Measurements from ENCODE around the gene ZNF277. TPM values are rescaled to one million over a fixed set of nuclear protein-coding genes. Genes with fewer than 3 reads are reported as not detected.

The ZNF277 gene
- polyA plus RNA-seq, 1 donor (not counting 4 experiments of a cell fraction or from before 2014, with no cell fraction given) = 20.2 TPM

- no peaks in the 10 kb centered on the region for H3K9me1 ChIP-seq (ENCODE audit: control insufficient read depth, extremely low read depth, insufficient read depth, low read length)
- DNase-seq (ENCODE audit: low read depth, low spot score) (no peak), FAIRE-seq (no peak)
- H3K9me3 ChIP-seq (ENCODE audit: control insufficient read depth, low read depth, low read length) = no peaks in the 10 kb centered on the region
- no peaks in the 10 kb centered on the region for H4K20me1 ChIP-seq (ENCODE audit: control insufficient read depth, extremely low read depth, insufficient read depth, low read length)
- no peak overlapping the region for H3K4me3 ChIP-seq (ENCODE audit: control insufficient read depth in 2 of 3, extremely low read depth in 1 of 3, insufficient read depth in 2 of 3, low read depth in 1 of 3, low read length in 3 of 3)
- H3K79me2 ChIP-seq (ENCODE audit: control insufficient read depth, insufficient read depth, low read length) = no peaks in the 10 kb centered on the region
- dilution Hi-C loops (cut with MboI; ENCODE audit: extremely low pct_ligation_motif_present, low sequenced_read_pairs) = no loop called here
- H3K36me3 ChIP-seq (ENCODE audit: control insufficient read depth in 2 of 2, extremely low read depth in 1 of 2, insufficient read depth in 2 of 2, low read length in 2 of 2) = peaks cover 4 to 6% of the 10 kb centered on the region in 2 experiments
- no peak for TF ChIP-seq EZH2 (IDR thresholded peaks at IDR 0.05; ENCODE audit: low read length)
- TF ChIP-seq CTCF (optimal IDR thresholded peaks at IDR 0.05 in 1 of 3, IDR thresholded peaks at IDR 0.05 in 1 of 3, conservative IDR thresholded peaks at IDR 0.05 in 1 of 3; ENCODE audit: extremely low read depth in 1 of 3, insufficient read depth in 2 of 3, low read length in 3 of 3) = no peak
- H3K27ac ChIP-seq (ENCODE audit: control insufficient read depth, insufficient read depth, low read length) = no peak overlapping the region
- no peaks in the 10 kb centered on the region for H3K4me1 ChIP-seq (ENCODE audit: control insufficient read depth, extremely low read depth, insufficient read depth, low read length)
- H2AFZ ChIP-seq (ENCODE audit: control insufficient read depth, low read length) = no peak overlapping the region
- no peaks in the 10 kb centered on the region for H3K27me3 ChIP-seq (ENCODE audit: control insufficient read depth, extremely low read depth, insufficient read depth, low read length)
- no peak overlapping the region for H3K4me2 ChIP-seq (ENCODE audit: control insufficient read depth, extremely low read depth, insufficient read depth, low read depth, low read length)
- H3K9ac ChIP-seq (ENCODE audit: control insufficient read depth, extremely low read depth, insufficient read depth, low read length) = no peak overlapping the region
Observed at GRCh38 chr7:112336936-112337576, 130.6 kb downstream of the ZNF277 start.

- Histone ChIP-seq H3K4me1 (ENCODE audit: control insufficient read depth, extremely low read depth, insufficient read depth, low read length) (no peaks in the 10 kb centered on the region), H3K9me1 (ENCODE audit: control insufficient read depth, extremely low read depth, insufficient read depth, low read length) (no peaks in the 10 kb centered on the region), H3K9me3 (ENCODE audit: control insufficient read depth, low read depth, low read length) (no peaks in the 10 kb centered on the region), H3K27ac (ENCODE audit: control insufficient read depth, insufficient read depth, low read length) (no peak overlapping the region), H3K27me3 (ENCODE audit: control insufficient read depth, extremely low read depth, insufficient read depth, low read length) (no peaks in the 10 kb centered on the region), H3K4me3 (ENCODE audit: control insufficient read depth in 2 of 3, extremely low read depth in 1 of 3, insufficient read depth in 2 of 3, low read depth in 1 of 3, low read length in 3 of 3) (no peak overlapping the region), H3K79me2 (ENCODE audit: control insufficient read depth, insufficient read depth, low read length) (no peaks in the 10 kb centered on the region), H3K9ac (ENCODE audit: control insufficient read depth, extremely low read depth, insufficient read depth, low read length) (no peak overlapping the region), H3K36me3 (ENCODE audit: control insufficient read depth in 2 of 2, extremely low read depth in 1 of 2, insufficient read depth in 2 of 2, low read length in 2 of 2) (peaks cover 4 to 6% of the 10 kb centered on the region in 2 experiments), H2AFZ (ENCODE audit: control insufficient read depth, low read length) (no peak overlapping the region), H4K20me1 (ENCODE audit: control insufficient read depth, extremely low read depth, insufficient read depth, low read length) (no peaks in the 10 kb centered on the region), H3K4me2 (ENCODE audit: control insufficient read depth, extremely low read depth, insufficient read depth, low read depth, low read length) (no peak overlapping the region)
- DNase-seq (ENCODE audit: low read depth, low spot score) (no peak), FAIRE-seq (no peak)
- dilution Hi-C loops (cut with MboI; ENCODE audit: extremely low pct_ligation_motif_present, low sequenced_read_pairs) = no loop called here
- no peak for TF ChIP-seq EZH2 (IDR thresholded peaks at IDR 0.05; ENCODE audit: low read length)
- TF ChIP-seq CTCF (optimal IDR thresholded peaks at IDR 0.05 in 1 of 3, IDR thresholded peaks at IDR 0.05 in 1 of 3, conservative IDR thresholded peaks at IDR 0.05 in 1 of 3; ENCODE audit: extremely low read depth in 1 of 3, insufficient read depth in 2 of 3, low read length in 3 of 3) = no peak
Observed at GRCh38 chr7:112337892-112338291, 131.4 kb downstream of the ZNF277 start.
